Central memory CD4-positive, alpha-beta T cell (primary cell): ENCODE measurements around the gene NEK10.
"Not testable (repeated sequence)": the region's sequence is repeated elsewhere in the genome, so short reads cannot be mapped to it uniquely, and the experiment has no call there.

ENCODE experiments used
- DNase-seq: peaks from one replicate; pipeline ENCODE4 v3.0.0; 2022
- total RNA-seq, 3 experiments: gene quantifications; one replicate each; lab custom pipeline; 2026; lab: John Stamatoyannopoulos, UW

Gene NEK10
- 0.78 to 1.7 (median 1.3) reads per million in 3 experiments for total RNA-seq

GRCh38 chr3:27368831-27369607 is at the start of gene NEK10:
Gene NEK10 (minus strand): TSS chr3:27369383. CDS start chr3:27352882, 16,501 bp downstream.
- peak; percentile 92 for DNase-seq

DNA sequence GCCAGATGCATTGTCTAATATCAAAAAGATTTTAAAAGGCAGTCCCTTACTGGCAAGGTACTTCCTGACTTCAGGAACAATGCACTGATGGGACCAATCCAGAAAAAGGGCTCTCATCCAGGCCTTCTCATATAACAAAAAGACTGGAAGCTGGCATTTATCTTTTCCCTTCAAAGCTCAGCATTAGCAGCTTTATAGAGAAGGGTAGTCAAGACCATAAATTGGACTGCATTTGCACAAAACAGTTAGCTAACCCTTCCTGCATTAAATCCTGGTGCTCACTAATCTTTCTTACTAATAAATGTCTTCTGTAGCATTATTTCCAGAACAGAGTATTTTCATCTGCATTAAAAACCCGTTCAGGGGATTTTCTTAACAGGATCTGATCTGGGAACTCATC is 46.0 kb upstream of the NEK10 start:
- no peak for DNase-seq

- no peak for DNase-seq
Measured at GRCh38 chr3:27392950-27393679, 23.9 kb upstream of the NEK10 start.

DNA sequence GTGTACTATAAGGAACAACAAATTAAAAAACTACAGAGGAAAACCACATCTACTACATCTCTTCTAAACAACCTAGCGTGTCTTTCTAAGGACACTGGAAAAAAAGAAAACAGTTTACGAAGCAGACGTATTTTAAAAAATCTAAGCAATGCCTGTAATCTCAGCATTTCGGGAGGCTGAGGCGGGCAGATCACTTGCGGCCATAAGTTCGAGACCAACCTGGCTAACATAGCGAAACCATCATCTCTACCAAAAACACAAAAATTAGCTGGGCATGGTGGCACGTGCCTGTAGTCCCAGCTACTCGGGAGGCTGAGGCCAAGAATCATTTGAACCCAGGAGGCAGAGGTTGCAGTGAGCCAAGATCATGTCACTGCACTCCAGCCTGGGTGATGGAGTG is 23.2 kb upstream of the NEK10 start:
- DNase-seq = not testable (repeated sequence)

GRCh38 chr3:27391796-27392195 is 22.6 kb upstream of the NEK10 start:
- DNase-seq = no peak

DNA sequence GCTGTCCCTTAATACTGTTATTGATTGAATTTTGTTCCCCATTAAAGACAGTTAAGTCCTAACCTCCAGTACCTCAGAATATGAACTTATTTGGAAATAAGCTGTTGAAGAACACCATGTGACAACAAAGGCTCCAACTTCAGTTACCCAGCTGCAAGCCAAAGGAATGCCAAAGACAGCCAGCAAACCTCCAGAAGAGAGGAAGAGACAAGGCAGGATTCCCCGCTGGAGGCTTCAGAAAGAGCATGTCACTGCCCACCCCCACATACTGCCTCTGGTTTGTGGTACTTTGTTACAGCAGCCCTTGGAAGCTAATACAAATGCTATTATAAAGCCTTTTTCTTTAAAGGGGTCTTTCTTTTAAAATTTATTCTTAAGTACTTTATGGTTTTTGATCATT is 18.4 kb upstream of the NEK10 start:
- no peak for DNase-seq

DNA sequence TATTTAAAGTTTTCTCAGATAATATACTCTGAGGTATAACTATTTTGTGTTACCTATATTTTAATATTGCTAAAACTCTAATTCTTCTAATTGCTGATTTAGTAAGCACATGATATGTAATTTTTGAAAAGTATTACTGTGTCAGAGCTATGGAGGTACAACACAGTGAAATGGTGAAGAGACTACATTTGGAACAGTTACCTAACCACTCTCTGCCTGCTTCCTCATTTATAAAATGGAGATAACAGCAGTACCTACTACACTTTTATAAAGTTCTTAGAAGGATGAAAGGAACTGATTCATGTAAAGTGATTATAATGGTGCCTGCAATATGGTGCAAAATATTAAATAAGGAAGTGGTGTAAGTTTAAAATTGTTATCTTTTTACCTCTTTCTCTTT is 16.3 kb upstream of the NEK10 start:
- no peak for DNase-seq

DNA sequence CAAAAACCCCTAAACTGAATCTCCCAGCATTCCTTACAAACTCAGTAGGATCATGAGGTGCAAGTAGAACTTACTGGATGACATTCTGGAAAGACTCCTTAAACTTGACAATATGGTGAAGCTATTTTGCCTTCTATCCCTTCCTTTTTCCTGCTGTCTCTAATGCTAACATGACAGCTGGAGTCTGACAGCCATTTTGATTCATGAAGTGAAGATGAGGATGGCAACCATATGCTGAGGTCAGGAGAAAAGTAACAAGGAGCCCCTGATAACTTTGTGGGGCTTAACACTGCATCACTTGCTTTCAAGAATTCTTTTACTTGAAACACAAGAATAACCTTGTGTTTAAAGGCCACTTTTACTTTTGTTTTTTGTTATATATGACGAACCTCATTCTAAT is 15.0 kb upstream of the NEK10 start:
- no peak for DNase-seq

DNA sequence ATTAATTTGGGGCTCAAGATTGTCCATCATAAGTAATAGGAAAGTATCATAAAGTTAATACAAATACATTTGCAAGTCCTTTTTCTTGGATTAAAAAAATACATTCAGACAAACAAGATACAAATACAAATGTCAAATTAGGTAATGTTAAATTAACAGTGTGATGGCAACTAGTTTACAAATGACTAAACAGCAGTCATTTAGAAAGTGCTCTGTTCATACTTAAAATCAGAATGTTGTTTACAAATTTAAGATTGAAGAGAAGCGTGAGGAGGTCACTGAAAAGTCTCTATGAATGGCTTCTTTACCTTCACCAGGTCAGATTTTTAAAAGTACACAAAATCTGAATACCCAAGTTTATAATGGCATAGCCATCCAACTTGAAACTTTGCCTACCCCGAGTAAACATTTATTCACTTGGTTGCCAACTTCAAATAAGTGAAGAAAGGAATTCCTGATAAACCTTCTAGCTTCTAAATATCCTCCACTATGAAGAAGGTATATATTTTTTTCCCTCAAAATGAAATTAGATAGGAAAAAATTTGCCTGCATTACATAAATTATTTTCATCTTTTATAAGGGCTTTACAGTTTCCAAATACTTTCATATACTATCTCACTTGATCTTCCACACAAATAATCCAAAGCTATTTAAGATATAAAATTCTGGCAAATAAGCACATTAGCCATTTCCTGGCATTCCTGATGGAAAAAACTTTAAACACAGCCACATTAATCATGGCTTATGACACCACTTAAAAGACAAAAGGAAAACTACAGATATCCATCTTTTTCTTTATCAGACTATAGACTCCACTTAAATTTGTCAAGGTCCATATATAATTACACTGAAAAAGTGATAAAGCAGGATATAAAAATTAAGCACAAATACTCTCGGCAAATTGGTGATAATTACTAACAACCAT is 11.5 kb upstream of the NEK10 start:
- DNase-seq = no peak

- no peak for DNase-seq
Measured at GRCh38 chr3:27378331-27378730, 9.1 kb upstream of the NEK10 start.

- DNase-seq = no peak
Measured at GRCh38 chr3:27376109-27376772, 7.1 kb upstream of the NEK10 start.

- DNase-seq = no peak
Measured at GRCh38 chr3:27366062-27366591, 3.1 kb downstream of the NEK10 start.

- no peak for DNase-seq
Measured at GRCh38 chr3:27360113-27361078, 8.8 kb downstream of the NEK10 start.

- DNase-seq = no peak
Measured at GRCh38 chr3:27358372-27358771, 10.8 kb downstream of the NEK10 start.

DNA sequence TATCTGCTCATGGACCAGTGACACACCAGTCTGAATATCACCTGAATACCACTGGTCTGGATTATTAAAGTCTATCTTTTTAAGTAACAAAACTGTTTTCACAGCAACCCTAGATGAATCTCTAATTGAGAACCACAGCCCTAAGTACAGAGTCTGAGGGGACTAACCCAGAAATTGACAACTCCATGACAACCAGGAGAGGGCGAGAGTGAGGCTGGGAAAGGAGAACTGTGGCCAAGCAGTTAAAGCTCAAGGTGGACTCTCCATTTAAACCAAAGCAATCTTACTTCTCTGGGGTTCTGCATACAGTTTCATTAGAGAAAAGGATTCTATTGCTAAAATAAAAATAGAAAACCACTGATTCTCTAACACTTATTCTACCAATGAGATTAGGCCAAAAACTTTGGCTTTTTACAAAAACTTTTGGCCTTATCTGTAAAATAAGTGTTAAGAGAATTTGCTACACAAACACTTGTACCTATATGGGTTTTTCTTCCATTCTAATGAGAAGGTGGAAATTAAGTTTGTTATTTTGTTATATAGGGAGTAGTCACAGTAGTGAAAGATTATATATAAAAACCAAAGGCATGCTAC is 11.4 kb downstream of the NEK10 start:
- peak; percentile 47 for DNase-seq

DNA sequence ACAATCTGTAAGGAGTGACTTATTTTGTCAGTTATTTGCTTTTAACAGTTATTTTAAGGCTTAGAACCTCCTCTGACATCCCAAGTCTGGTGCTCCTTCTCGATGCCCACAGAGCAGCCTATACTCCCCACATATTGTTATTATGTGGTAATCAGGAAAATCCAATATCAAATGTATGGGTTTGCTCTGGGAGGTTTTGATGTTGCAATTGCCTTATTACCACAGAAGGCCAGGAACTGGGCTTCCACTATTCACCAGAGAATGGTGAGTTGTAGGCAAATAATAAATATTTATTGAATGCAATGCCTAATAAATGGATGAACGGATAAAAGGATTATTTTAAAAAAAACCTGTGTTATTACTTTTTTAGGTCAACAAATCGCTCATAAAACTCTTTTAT is 12.2 kb downstream of the NEK10 start:
- no peak for DNase-seq

DNA sequence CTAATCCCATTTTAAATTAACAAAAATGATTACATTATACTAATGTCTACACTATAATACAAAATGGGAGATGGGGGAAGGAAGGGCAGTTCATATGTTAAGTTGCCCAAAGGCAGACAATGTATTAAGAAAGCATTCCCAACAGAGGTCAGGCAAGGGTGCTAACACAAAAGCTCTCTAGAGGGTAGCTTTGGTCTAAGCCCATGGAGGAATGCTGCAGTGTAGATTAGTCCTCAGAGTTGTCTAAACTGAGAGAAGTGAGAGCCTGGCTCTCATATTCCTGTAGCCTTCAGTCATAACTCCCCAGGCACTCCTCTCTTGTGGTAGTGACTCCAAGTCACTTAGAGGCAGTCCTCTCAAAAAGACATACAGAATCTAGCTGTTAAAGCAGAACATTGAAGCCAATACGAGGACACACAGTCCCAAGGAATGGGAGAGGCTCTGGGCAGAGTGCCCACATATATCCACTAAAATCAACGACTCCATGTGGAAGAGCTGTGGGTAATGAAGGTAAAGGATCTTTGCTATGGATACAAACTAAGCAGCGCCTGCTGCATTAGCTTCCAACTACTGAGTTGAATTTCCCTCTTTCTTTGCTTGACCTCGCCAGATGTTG is 14.5 kb downstream of the NEK10 start:
- DNase-seq = no peak

DNA sequence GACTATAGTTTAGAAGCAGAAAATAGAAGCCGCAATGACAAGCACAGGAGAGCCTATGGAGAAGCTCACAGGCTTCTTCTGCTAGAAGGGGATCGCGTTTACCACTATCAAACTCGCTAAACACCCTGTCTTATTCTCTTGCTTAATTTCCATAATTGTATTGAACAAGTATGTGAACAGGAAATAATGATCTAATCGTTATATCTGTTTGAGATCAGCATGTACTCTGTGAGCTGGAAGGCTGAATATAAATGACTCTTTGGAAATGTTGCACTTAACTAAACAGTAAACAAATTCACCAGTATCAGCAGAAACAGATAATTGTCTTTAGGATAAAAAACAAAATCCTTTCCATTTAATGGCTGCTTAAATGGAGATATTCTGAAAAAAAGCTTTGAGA is 15.0 kb downstream of the NEK10 start:
- DNase-seq = no peak

DNA sequence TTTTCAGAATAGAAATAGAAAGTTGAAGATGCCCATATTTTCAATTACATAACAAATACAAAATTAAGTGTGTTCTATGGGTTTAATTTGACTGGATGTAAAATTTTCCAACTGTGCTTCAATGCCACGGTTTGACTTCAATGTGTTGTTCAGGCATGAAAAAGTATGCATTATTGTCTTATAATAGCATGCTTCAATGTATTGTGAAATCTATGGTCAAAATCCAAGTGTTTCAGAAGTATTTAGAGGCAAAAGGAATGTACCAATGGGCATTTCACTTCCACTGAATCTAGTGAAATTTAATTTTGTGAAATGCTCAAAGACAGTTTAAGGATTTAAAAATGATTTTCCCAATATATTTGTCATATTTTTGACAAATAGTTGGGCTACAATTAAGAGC is 16.0 kb downstream of the NEK10 start:
- no peak for DNase-seq

DNA sequence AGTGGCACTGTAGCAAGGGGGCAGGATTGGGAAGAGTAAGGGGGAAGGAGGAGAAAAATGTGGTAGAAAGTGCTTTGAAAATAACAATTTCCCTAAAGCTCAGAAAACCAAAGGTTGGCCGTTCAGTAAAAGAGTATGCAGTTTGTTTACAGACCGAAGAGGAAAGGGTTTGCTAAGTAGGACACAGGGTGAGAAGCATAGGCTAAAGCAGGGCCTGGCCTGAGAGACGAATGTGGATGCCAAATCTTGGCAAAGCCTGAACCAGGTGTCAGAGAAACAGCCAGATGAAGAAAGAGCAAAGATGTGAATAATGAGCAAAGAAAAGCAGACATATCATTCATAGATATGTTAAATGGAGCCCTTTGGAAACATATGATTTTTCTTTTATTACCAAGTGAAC is 17.1 kb downstream of the NEK10 start:
- no peak for DNase-seq
